GM23248 (cell line): ENCODE data around the gene C22orf39.

Experiments used
- EZH2 ChIP-seq: fragments of 200-600 bp; sonication (generic); IDR thresholded peaks from 2 replicates; pipeline ENCODE4 v1.6.1; 2018; ENCODE audit warnings: antibody characterized with exemption, mild to moderate bottlenecking; ENCODE audit not compliant: insufficient read depth, poor library complexity, severe bottlenecking
- EZH2phosphoT487 ChIP-seq: fragments of 200-600 bp; sonication (generic); IDR thresholded peaks from 2 replicates; pipeline ENCODE4 v1.6.1; 2018; ENCODE audit warnings: antibody characterized with exemption, moderate library complexity, mild to moderate bottlenecking, low read depth; ENCODE audit not compliant: insufficient read depth

DNA sequence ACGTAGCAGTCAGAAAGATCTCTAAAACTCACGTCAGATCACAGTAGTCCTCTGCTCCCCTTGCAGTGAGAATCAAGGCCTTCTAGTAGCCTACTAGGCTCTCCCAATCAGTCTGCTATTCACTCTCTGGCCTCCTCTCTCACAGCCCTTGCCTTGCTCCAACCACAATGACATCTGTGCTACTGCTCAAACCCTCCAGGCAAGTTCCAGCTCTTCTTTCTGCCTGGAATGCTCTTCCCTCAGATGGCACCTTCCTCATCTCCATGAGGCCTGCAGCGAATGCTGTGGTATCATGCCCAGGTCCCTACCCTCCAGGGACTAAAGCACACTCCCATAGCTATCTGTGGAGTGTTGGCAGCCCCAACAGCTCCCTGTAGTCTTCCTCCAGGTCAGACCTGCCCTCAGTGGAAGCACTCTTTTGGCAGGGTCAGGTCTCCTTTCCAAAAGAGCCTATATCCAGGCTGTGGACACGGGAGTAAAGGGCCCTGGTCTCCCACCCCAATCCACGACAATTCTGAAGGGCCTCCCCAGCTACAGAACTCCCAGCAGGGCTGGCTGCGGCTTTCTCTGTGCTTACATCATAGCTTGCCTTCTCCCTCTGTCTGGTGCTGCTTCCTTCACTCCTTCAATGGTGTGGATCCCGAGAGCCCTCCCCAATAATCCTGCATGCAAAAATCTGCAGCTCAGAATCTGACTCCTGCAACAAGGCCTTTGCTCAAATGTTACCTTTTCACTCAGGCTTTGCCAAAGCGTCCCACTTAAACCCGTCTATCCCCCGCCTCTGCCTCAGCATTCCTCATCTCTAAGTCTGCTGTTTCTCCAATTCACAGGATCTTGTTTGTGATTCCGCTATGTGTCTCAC lies 24.8 kb downstream of the C22orf39 start:
- TF ChIP-seq EZH2 (no peak), EZH2phosphoT487 (no peak)
